Measurements from ENCODE around the gene ACKR2. TPM values are rescaled to one million over a fixed set of nuclear protein-coding genes. Genes with fewer than 3 reads are reported as not detected.

ACKR2 gene
- total and polyA plus RNA-seq, 2 experiments from 2014 or later, result 1.7 to 3.9 TPM

DNA sequence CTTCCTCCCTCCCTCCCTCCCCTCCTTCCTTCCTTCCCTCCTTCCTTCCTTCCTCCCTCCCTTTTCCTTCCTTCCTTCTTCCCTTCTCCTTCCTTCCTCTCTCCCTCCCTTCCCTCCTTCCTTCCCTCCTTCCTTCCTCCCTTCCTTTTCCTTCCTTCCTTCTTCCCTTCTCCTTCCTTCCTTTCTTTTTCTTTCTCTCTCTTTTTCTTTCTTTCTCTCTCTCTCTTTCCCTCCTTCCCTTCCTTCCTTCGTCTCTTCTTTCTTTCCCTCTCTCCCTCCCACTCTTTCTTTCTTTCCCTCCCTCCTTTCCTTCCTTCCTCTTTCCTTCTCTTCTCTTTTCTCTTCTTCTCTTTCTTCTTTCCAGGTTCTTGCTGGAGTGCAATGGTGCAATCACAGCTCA, 94.8 kb downstream of the ACKR2 start:
- H3K9me3 ChIP-seq (ENCODE audit: low read depth), result no peaks in the 10 kb centered on the region
- no peaks in the 10 kb centered on the region for H3K27me3 ChIP-seq
- H3K4me2 ChIP-seq, result no peak overlapping the region
- TF ChIP-seq EZH2 (IDR thresholded peaks at IDR 0.05; ENCODE audit: borderline replicate concordance) (no peak), EZH2phosphoT487 (IDR thresholded peaks at IDR 0.05; ENCODE audit: low read depth, severe bottlenecking, unreplicated experiment) (no peak)
- TF ChIP-seq, protein P1, sequence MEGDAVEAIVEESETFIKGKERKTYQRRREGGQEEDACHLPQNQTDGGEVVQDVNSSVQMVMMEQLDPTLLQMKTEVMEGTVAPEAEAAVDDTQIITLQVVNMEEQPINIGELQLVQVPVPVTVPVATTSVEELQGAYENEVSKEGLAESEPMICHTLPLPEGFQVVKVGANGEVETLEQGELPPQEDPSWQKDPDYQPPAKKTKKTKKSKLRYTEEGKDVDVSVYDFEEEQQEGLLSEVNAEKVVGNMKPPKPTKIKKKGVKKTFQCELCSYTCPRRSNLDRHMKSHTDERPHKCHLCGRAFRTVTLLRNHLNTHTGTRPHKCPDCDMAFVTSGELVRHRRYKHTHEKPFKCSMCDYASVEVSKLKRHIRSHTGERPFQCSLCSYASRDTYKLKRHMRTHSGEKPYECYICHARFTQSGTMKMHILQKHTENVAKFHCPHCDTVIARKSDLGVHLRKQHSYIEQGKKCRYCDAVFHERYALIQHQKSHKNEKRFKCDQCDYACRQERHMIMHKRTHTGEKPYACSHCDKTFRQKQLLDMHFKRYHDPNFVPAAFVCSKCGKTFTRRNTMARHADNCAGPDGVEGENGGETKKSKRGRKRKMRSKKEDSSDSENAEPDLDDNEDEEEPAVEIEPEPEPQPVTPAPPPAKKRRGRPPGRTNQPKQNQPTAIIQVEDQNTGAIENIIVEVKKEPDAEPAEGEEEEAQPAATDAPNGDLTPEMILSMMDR (IDR thresholded peaks at IDR 0.05; ENCODE audit: poor library complexity), result no peak
- H3K4me3 ChIP-seq, result no peak overlapping the region
- no peaks in the 10 kb centered on the region for H3K79me2 ChIP-seq
- no peak overlapping the region for H2AFZ ChIP-seq
- no peaks in the 10 kb centered on the region for H3K36me3 ChIP-seq (replicated peaks; ENCODE audit: insufficient read depth, low read depth)
- no peaks in the 10 kb centered on the region for H3K9me2 ChIP-seq (replicated peaks; ENCODE audit: insufficient read depth)
- no peaks in the 10 kb centered on the region for H3K4me1 ChIP-seq (ENCODE audit: insufficient read depth)
- no peaks in the 10 kb centered on the region for H4K20me1 ChIP-seq (ENCODE audit: insufficient read depth, poor library complexity, severe bottlenecking)
- 100% methylated on average over 1 of the region's 1 CpG for WGBS (ENCODE audit: low lambda C conversion rate, missing lambda C conversion rate)
- H3K27ac ChIP-seq, result no peak overlapping the region
- no peak for DNase-seq (ENCODE audit: low spot score)

DNA sequence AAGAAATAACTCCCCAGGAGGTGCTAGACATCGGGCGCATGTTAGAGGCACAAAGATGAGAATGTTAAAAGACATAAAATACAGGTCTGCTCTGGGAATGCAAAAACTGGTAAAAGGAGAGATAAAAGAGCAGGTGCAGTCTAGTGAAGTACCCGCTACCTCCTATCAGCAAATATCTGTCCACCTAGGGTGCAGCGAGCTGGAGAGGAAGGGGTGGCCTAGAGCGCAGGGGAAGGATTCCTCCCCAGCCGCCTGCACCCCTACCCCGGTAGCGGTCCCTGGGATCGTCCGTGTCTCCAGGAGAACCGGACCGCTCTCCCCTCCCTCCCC, 96.5 kb downstream of the ACKR2 start:
- no peaks in the 10 kb centered on the region for H3K9me3 ChIP-seq (ENCODE audit: low read depth)
- H3K27ac ChIP-seq, result no peak overlapping the region
- TF ChIP-seq, protein P1 (IDR thresholded peaks at IDR 0.05; ENCODE audit: poor library complexity), result no peak
- TF ChIP-seq EZH2 (IDR thresholded peaks at IDR 0.05; ENCODE audit: borderline replicate concordance), result no peak
- no peak for TF ChIP-seq EZH2phosphoT487 (IDR thresholded peaks at IDR 0.05; ENCODE audit: low read depth, severe bottlenecking, unreplicated experiment)
- H3K79me2 ChIP-seq, result no peaks in the 10 kb centered on the region
- no peaks in the 10 kb centered on the region for H3K27me3 ChIP-seq
- no peaks in the 10 kb centered on the region for H3K4me1 ChIP-seq (ENCODE audit: insufficient read depth)
- H2AFZ ChIP-seq, result no peak overlapping the region
- no peaks in the 10 kb centered on the region for H4K20me1 ChIP-seq (ENCODE audit: insufficient read depth, poor library complexity, severe bottlenecking)
- WGBS (ENCODE audit: low lambda C conversion rate, missing lambda C conversion rate), result 95% methylated on average over 12 of the region's 12 CpGs
- no peak overlapping the region for H3K4me2 ChIP-seq
- no peaks in the 10 kb centered on the region for H3K9me2 ChIP-seq (replicated peaks; ENCODE audit: insufficient read depth)
- H3K36me3 ChIP-seq (replicated peaks; ENCODE audit: insufficient read depth, low read depth), result no peaks in the 10 kb centered on the region
- H3K4me3 ChIP-seq, result no peak overlapping the region
- DNase-seq (ENCODE audit: low spot score), result no peak

DNA sequence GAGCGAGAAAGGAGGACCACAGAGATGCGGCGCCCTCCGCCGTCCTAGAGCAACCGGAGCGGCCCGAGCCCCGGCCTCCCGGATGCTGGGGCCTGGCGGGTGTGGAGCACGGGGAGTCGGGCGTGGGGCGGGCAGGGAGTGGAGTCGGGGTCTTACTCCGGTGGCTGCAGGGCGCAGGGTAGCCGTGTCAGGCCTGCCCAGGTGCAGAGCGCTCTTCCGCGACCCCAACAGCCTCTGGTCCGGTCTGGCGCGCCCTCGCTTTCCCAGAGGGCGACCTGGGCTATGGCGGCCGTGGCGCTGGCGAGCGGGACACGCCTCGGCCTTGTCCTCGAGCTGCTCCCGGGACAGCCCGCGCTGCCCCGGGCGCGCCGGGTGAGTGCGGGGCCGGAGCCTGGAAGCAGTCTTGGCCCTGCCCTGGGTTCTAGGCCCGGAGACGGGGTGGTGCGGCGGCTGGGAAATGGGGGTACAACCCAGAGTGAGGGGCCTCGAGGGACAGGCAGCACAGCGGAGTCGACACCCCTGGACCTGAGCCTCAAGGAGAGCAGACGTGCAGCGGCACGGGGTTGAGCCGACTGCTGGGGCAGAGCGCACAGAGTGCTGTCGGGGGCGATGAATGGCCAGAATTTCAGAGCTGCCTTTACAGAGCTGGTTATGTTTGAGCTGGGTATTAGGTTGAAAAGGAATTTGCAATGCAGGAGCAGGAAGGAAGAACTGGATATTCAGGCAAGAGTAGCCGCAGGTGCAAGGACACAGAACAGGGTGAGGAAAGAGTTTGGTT, 97.0 kb downstream of the ACKR2 start, which contains the start of gene ZNF662:
Gene ZNF662 (plus strand): TSS at position 73 of the 778 bp plus-strand sequence. CDS start 1,973 bp downstream, outside the sequence.
- Histone ChIP-seq H3K9me3 (ENCODE audit: low read depth) (no peaks in the 10 kb centered on the region), H3K36me3 (replicated peaks; ENCODE audit: insufficient read depth, low read depth) (no peaks in the 10 kb centered on the region), H2AFZ (no peak within 1 kb of the TSS), H3K79me2 (no peaks in the 10 kb centered on the region), H3K4me1 (ENCODE audit: insufficient read depth) (no peaks in the 10 kb centered on the region), H3K4me2 (no peak within 1 kb of the TSS), H3K27me3 (no peaks in the 10 kb centered on the region), H3K4me3 (no peak within 1 kb of the TSS), H3K9me2 (replicated peaks; ENCODE audit: insufficient read depth) (no peaks in the 10 kb centered on the region), H3K27ac (no peak within 1 kb of the TSS), H4K20me1 (ENCODE audit: insufficient read depth, poor library complexity, severe bottlenecking) (no peaks in the 10 kb centered on the region)
- WGBS (ENCODE audit: low lambda C conversion rate, missing lambda C conversion rate), result 97% methylated on average over 46 of the region's 59 CpGs
- no peak for DNase-seq (ENCODE audit: low spot score)
- TF ChIP-seq EZH2phosphoT487 (IDR thresholded peaks at IDR 0.05; ENCODE audit: low read depth, severe bottlenecking, unreplicated experiment) (no peak), EZH2 (IDR thresholded peaks at IDR 0.05; ENCODE audit: borderline replicate concordance) (no peak)
- TF ChIP-seq, protein P1 (IDR thresholded peaks at IDR 0.05; ENCODE audit: poor library complexity), result no peak

All from hepatocyte (in vitro differentiated cells).